Glutamatergic neuron (in vitro differentiated cells): Measurements from ENCODE around the gene NOTCH1. TPM values are rescaled to one million over a fixed set of nuclear protein-coding genes. Genes with fewer than 3 reads are reported as not detected.

ENCODE experiments used
- DNase-seq: peaks from one replicate; pipeline ENCODE4 v3.0.0; 2022
- H3K27ac Mint-ChIP-seq: one replicate; pipeline ENCODE4 v1.8.0; 2020; ENCODE audit warnings: mild to moderate bottlenecking, mixed read lengths, inconsistent platforms; ENCODE audit not compliant: unreplicated experiment
- H3K27me3 Mint-ChIP-seq: one replicate; pipeline ENCODE4 v1.8.0; 2020; ENCODE audit warnings: mild to moderate bottlenecking, moderate library complexity, mixed read lengths, inconsistent platforms; ENCODE audit not compliant: unreplicated experiment
- H3K36me3 Mint-ChIP-seq: one replicate; pipeline ENCODE4 v1.8.0; 2020; ENCODE audit warnings: mild to moderate bottlenecking, mixed read lengths, inconsistent platforms; ENCODE audit not compliant: unreplicated experiment
- H3K4me1 Mint-ChIP-seq: one replicate; pipeline ENCODE4 v1.8.0; 2020; ENCODE audit warnings: mild to moderate bottlenecking, low read depth, mixed read lengths, inconsistent platforms; ENCODE audit not compliant: unreplicated experiment
- H3K4me3 Mint-ChIP-seq: one replicate; pipeline ENCODE4 v1.8.0; 2020; ENCODE audit warnings: mild to moderate bottlenecking, mixed read lengths, inconsistent platforms; ENCODE audit not compliant: unreplicated experiment
- H3K9me3 Mint-ChIP-seq: one replicate; pipeline ENCODE4 v1.8.0; 2020; ENCODE audit warnings: mild to moderate bottlenecking, moderate library complexity, mixed read lengths, inconsistent platforms; ENCODE audit not compliant: unreplicated experiment
- total RNA-seq: library from RNA; stranded (reverse); fragmentation: NEBNext Ultra II Directional; extraction: Animal tissue kit (Norgen Biotek cat#: 25700); gene quantifications from one replicate; pipeline ENCODE4 v1.2.1, GENCODE V29; 2021; ENCODE audit not compliant: unreplicated experiment
- TF ChIP-seq, protein P1 (sequence below): fragments of 200-600 bp; sonication (generic); IDR thresholded peaks from one replicate; pipeline ENCODE4 v1.5.0; 2021; ENCODE audit not compliant: partially characterized antibody, unreplicated experiment

NOTCH1 gene
- total RNA-seq, 1 donor from 2014 or later: 64.2 TPM

DNA sequence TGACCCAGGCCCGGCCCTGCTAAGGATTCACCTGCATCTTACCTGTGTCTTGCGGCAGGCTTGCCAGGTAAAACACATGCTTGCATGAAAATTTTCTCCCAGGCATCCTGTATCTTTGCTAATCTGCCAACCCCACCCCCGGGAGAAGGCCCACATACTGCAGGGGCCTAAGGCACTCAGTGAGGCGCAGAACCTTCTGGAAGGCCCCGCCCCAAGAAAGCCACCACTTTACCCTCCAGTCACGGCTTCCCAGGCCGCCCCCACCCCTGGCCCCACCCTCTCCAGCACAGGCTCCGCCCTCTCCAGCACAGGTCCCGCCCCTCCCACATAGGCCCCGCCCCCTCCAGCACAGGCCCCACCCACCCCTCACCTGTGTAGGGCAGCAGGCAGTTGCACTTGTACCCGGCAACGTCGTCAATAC lies 33.2 kb downstream of the NOTCH1 start:
- H3K4me1 Mint-ChIP-seq: no peaks in the 10 kb centered on the region
- no peaks in the 10 kb centered on the region for H3K36me3 Mint-ChIP-seq

GRCh38 chr9:136511670-136512592 lies 33.9 kb downstream of the NOTCH1 start:
- TF ChIP-seq, protein P1, sequence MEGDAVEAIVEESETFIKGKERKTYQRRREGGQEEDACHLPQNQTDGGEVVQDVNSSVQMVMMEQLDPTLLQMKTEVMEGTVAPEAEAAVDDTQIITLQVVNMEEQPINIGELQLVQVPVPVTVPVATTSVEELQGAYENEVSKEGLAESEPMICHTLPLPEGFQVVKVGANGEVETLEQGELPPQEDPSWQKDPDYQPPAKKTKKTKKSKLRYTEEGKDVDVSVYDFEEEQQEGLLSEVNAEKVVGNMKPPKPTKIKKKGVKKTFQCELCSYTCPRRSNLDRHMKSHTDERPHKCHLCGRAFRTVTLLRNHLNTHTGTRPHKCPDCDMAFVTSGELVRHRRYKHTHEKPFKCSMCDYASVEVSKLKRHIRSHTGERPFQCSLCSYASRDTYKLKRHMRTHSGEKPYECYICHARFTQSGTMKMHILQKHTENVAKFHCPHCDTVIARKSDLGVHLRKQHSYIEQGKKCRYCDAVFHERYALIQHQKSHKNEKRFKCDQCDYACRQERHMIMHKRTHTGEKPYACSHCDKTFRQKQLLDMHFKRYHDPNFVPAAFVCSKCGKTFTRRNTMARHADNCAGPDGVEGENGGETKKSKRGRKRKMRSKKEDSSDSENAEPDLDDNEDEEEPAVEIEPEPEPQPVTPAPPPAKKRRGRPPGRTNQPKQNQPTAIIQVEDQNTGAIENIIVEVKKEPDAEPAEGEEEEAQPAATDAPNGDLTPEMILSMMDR: no peak
- DNase-seq: no peak
- Mint-ChIP-seq H3K4me1 (no peaks in the 10 kb centered on the region), H3K9me3 (no peaks in the 10 kb centered on the region), H3K27ac (no peak overlapping the region), H3K36me3 (no peaks in the 10 kb centered on the region), H3K27me3 (peaks cover 2% of the 10 kb centered on the region), H3K4me3 (no peak overlapping the region)

More for the DNA sequence above, 33.2 kb downstream of the NOTCH1 start:
- H3K27ac Mint-ChIP-seq: no peak overlapping the region
- peaks cover 2% of the 10 kb centered on the region for H3K27me3 Mint-ChIP-seq
- TF ChIP-seq, protein P1: no peak
- H3K9me3 Mint-ChIP-seq: no peaks in the 10 kb centered on the region
- DNase-seq: no peak
- H3K4me3 Mint-ChIP-seq: no peak overlapping the region

- Mint-ChIP-seq H3K9me3 (no peaks in the 10 kb centered on the region), H3K27ac (no peak overlapping the region), H3K4me1 (no peaks in the 10 kb centered on the region), H3K36me3 (no peaks in the 10 kb centered on the region), H3K4me3 (no peak overlapping the region), H3K27me3 (peaks cover 2% of the 10 kb centered on the region)
- TF ChIP-seq, protein P1: no peak
- no peak for DNase-seq
Measured at GRCh38 chr9:136511144-136511669, 34.6 kb downstream of the NOTCH1 start.

DNA sequence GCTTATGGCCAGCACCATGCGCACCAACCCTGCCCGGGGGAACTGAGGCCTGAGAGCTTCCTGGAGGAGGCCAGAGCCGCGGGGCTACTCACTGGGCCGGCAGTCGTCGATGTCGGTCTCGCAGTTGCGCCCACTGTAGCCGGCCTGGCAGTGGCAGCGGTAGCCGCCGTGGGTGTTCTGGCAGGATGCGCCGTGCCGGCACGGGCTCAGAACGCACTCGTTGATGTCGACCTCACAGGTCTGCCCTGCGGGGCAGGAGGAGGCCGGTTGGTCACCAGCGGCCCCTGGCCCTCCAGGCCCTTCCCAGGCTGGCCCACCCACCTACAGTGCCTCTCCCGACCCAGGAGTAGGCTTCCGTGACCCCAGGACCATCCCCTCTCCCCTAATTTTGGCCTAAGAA lies 35.3 kb downstream of the NOTCH1 start:
- no peak for DNase-seq
- Mint-ChIP-seq H3K36me3 (no peaks in the 10 kb centered on the region), H3K9me3 (no peaks in the 10 kb centered on the region), H3K27ac (no peak overlapping the region), H3K4me3 (no peak overlapping the region), H3K27me3 (peaks cover 2% of the 10 kb centered on the region), H3K4me1 (no peaks in the 10 kb centered on the region)
- TF ChIP-seq, protein P1: no peak

- Mint-ChIP-seq H3K36me3 (no peaks in the 10 kb centered on the region), H3K27ac (no peak overlapping the region), H3K9me3 (no peaks in the 10 kb centered on the region), H3K4me1 (no peaks in the 10 kb centered on the region), H3K27me3 (peaks cover 2% of the 10 kb centered on the region), H3K4me3 (no peak overlapping the region)
- DNase-seq: no peak
- TF ChIP-seq, protein P1: no peak
Measured at GRCh38 chr9:136509549-136509948, 36.3 kb downstream of the NOTCH1 start.
